IPS DF 19.7 (cell line): ENCODE data around the gene RAB6A.

ENCODE experiments used
- DNase-seq: peaks from one replicate; pipeline ENCODE4 v3.0.0-alpha.2; 2013; ENCODE audit warnings: low read depth, low spot score

Gene RAB6A

GRCh38 chr11:73653996-73654395, 106.9 kb downstream of the RAB6A start:
- DNase-seq = no peak

GRCh38 chr11:73652856-73653559, 107.9 kb downstream of the RAB6A start:
- no peak for DNase-seq

GRCh38 chr11:73652046-73652730, 108.7 kb downstream of the RAB6A start:
- no peak for DNase-seq

- DNase-seq = no peak
Observed at GRCh38 chr11:73651661-73652045, 109.2 kb downstream of the RAB6A start.

- DNase-seq = no peak
Observed at GRCh38 chr11:73651252-73651651, 109.6 kb downstream of the RAB6A start.

- no peak for DNase-seq
Observed at GRCh38 chr11:73650400-73650799, 110.5 kb downstream of the RAB6A start.

- DNase-seq = no peak
Observed at GRCh38 chr11:73649206-73649605, 111.7 kb downstream of the RAB6A start.

- no peak for DNase-seq
Observed at GRCh38 chr11:73648571-73649046, 112.3 kb downstream of the RAB6A start.

GRCh38 chr11:73648121-73648520, 112.8 kb downstream of the RAB6A start:
- no peak for DNase-seq

GRCh38 chr11:73647459-73648100, 113.3 kb downstream of the RAB6A start:
- peak; percentile 73 for DNase-seq

- DNase-seq = peak; percentile 30
Observed at GRCh38 chr11:73645972-73646631, 114.8 kb downstream of the RAB6A start, which contains the start of gene PLEKHB1. Gene PLEKHB1 (plus strand): TSS chr11:73646581. CDS start chr11:73646609, 28 bp downstream.

- DNase-seq = no peak
Observed at GRCh38 chr11:73645121-73645969, 115.5 kb downstream of the RAB6A start.

GRCh38 chr11:73641668-73642067, 119.2 kb downstream of the RAB6A start:
- no peak for DNase-seq

- DNase-seq = no peak
Observed at GRCh38 chr11:73640592-73640991, 120.3 kb downstream of the RAB6A start.

- DNase-seq = no peak
Observed at GRCh38 chr11:73637012-73637411, 123.9 kb downstream of the RAB6A start.

GRCh38 chr11:73636249-73636648, 124.6 kb downstream of the RAB6A start:
- no peak for DNase-seq

- no peak for DNase-seq
Observed at GRCh38 chr11:73635721-73636120, 125.2 kb downstream of the RAB6A start.

GRCh38 chr11:73633999-73634398, 126.9 kb downstream of the RAB6A start:
- no peak for DNase-seq

GRCh38 chr11:73632996-73633395, 127.9 kb downstream of the RAB6A start:
- DNase-seq = no peak

- DNase-seq = no peak
Observed at GRCh38 chr11:73629907-73630306, 131.0 kb downstream of the RAB6A start.

GRCh38 chr11:73625696-73626318, 135.1 kb downstream of the RAB6A start:
- DNase-seq = peak; percentile 12
